Measurements from ENCODE around the gene GSTA1.

GRCh38 chr6:52826513-52826912 is 22.9 kb upstream of the GSTA1 start:
- no peak for TF ChIP-seq CTCF (IDR thresholded peaks at IDR 0.05)
- no peak for TF ChIP-seq POLR2A (IDR thresholded peaks at IDR 0.05)

All from testis (tissue), 2 donors.